Glomerular visceral epithelial cell (primary cell): ENCODE results near the gene GPR37L1.
"Not testable (repeated sequence)": the region's sequence is repeated elsewhere in the genome, so short reads cannot be mapped to it uniquely, and the experiment has no call there.

Source experiments
- DNase-seq: peaks from one replicate; pipeline ENCODE4 v3.0.0-alpha.2; 2016; ENCODE audit errors: extremely low spot score

The GPR37L1 gene

DNA sequence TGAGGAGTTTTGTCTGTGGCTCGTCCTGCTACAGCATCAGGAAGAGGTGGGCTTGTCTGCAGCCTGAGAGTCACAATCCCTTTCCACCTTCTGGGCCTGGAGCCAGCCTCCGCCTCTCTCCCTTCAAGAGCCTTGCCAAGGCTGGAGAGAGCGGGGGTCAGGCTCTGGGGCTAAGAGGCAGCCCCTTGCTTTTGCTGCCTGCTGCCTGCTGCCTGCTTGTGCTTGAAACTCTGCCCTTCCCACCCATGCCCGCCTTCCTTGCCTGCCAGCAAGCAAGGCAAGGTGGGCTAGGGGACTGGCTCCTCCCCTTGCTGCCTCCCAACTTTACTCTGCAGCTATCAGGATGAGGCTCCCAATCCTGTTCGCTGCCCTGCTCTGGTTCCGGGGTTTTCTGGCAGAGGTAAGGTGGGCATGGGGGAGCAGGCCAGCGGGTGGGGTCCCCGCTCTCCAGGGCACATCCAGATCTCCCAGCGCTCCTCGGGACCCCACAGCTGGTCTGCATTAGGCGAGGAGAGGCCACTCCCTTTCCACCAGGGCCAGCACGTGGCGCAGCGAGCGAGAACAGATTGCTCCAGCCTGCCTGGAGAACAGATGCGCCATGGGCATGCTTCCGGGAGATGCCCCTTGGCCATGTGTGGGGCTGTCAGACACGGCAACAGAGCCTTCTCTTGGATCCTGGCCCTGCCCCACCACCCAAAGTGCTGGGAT lies 45.1 kb downstream of the GPR37L1 start:
- DNase-seq, result no peak

DNA sequence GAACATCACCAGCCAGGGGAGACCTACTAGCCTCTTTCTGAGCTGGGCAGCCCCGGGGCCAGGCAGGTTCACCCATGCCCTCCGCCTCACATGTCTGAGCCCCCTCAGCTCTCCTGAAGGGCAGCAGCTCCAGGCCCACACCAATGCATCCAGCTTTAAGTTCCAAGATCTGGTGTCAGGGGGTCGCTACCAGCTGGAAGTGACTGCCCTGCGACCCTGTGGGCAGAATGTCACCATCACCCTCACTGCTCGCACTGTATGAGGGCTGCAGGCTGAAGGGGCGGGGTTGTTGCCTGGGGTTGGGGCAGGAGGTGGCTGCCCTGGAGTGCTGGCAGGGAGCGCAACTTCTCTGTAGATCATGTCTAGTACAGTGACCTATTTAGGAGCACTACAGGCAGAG lies 46.1 kb downstream of the GPR37L1 start:
- DNase-seq, result no peak

DNA sequence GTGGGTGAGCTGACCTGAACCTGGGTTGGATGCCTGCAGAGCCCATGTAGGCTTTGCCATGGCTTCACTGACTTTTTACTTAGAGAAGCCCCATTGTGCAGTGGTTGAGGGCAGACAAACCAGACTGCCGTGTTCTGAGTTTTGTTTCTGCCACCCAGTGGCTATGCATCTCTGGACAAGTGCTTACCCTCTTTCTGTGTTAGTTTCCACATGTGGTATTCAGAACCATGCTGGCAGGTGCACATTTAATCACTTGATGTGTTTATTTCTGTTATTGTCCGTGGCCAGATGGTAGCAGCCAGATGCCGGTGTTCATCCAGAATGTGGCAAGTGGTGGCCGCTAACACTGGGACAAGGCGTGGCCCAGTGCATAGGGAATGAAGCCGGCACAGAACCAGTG lies 48.0 kb downstream of the GPR37L1 start:
- DNase-seq, result no peak

DNA sequence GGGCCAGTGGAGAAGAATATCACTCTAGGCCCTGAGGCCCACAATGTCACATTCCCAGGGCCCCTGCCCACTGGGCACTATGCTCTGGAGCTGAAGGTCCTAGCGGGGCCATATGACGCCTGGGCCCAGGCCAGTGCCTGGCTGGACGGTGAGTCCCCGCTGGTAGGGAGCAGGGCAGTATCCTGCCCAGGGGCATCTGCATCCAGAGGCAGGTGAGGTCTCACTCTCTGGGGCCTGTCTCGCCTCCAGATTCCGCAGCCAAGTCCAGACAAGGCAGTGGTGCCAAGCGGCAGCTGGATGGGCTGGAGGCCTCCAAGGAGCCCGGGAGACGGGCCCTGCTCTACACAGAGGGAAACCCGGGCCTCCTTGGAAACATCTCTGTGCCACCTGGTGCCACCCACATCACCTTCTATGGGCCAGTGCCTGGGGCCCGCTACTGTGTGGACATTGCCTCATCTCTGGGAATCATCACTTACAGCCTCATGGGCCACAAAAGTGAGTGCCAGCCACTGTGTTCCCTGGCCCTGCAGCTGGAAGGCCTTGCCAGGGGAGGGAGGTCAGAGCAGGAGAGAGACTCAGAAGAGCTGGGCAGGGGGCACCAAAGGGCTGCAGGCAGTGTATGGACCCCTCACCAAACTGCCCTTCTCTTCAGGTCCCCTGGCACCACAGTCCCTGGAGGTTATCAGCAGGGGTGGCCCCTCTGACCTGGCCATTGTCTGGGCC lies 48.7 kb downstream of the GPR37L1 start:
- DNase-seq, result no peak

DNA sequence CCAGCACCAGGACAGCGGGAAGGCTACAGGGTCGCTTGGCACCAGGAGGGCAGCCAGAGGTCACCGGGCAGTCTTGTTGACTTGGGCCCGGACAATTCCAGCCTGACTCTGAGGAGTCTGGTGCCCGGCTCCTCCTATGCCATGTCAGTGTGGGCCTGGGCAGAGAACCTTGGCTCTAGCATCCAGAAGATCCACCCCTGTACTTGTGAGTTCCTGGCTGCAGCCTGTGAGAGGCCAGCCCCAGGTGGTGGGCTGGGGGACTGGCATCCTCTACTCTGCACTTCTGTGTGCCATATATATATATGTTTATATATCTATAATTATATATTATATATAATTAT lies 49.3 kb downstream of the GPR37L1 start:
- DNase-seq, result no peak

DNA sequence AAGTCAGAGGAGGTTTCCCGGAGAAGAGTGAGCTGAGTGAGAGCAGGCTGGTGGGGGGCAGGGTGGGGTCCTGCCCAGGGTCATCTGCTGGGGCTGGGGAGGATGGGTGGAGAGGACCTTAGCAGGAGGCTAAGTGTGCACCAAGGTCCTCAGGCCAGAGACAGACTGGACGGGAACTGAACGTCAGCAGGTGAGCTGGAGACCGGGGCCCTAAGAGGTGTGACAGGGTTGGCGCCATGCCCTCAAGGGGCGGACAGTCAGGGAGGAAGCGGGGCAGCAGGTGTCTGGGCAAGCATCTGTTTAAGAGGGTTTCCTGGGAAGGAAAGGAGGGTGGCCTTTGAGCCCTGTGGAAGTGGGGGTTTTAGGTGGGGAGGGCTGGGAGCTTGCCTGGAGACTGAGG lies 51.3 kb downstream of the GPR37L1 start:
- DNase-seq, result no peak

DNA sequence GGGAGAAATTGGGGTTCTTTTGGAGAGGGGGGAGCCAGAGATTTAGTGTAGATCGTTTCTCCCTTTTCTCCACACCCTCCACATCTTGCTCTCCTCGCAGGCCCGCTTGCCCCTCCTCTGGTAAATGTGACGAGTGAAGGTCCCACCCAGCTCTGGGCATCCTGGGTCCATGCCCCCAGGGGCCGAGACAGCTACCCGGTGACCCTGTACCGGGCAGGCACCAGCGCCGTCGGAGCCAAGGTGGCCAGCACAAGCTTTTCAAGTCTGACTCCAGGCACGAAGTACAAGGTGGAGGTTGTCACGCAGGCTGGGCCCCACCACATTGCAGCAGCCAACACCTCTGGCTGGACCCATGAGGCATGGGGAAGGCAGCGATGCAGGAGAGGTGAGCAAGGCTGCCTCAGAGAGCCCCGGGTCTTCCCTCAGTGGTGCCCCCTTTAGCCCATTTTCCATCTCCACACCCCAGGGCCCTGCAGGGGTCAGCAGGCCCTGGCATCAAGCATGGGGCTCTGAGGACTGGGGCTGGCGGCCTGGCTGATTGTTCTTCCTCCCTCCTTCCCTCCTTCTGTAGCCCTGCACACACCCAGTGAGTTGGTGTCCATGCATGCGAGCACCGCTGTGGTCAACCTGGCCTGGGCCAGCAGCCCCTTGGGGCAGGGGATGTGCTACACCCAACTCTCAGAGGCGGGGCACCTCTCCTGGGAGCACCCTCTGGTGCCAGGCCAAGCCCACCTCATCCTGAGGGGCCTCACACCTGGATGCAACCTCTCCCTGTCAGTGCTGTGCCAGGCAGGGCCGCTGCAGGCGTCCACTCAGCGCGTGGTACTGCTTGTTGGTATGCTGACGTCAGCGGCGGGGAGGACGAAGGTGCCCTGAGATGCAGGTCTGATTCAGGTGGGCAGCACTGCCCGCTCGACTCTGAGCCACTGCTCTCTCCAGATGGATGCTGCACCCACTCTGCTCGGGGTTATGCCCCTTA lies 54.5 kb downstream of the GPR37L1 start:
- no peak for DNase-seq

DNA sequence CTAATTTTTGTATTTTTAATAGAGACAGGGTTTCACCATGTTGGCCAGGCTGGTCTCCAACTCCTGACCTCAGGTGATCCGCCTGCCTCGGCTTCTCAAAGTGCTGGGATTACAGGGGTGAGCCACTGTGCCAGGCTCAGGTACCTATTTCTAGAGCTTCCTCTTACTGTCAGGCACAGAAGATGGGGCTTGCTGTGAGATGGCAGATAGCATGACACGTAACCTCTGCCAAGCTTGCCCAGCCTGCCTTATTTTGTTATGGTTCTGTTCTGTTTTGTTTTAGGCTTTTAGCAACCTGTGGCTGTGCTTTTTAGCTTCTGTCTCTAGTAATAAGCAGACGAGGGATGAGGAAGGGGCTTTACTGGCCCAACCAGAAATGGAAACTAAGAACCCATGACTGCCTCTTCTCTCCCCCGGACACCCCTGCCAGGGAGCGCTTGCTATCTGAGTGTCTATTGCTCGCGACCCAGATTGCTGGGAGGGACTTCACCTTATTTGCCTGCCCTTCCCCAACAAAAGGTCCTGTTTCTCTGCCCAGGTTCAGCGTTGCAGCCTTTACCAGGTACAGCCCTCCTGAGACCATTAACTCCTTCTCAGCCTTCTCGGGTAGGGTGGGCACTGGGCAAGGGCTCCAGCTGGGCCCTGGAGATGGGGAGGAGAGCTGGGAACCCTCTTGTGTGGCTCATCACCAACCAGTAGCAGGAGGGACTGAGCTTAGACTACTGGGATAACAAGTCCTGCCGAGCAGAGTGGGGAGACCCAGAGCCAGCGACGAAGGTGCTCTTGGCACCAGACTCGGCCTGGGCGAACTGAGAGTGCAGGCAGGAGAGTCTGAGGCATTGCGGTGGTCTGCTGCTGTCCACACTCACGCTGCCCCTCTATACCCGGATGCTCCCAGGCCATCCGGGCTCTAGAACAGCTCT lies 57.4 kb downstream of the GPR37L1 start:
- no peak for DNase-seq

DNA sequence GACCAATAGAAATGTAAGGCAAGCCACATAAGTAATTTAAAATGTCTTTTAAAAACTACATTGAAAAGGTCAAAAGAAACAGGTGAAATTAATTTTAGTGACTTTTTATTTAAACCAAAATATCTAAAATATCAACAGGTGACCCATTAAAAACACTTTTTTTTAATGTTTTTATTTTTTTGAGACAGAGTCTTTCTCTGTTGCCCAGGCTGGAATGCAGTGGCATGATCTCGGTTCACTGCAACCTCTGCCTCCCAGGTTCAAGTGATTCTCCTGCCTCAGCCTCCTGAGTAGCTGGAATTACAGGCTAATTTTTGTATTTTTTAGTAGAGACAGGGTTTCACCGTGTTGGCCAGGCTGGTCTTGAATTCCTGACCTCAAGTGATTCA lies 58.0 kb downstream of the GPR37L1 start:
- DNase-seq, result not testable (repeated sequence)

DNA sequence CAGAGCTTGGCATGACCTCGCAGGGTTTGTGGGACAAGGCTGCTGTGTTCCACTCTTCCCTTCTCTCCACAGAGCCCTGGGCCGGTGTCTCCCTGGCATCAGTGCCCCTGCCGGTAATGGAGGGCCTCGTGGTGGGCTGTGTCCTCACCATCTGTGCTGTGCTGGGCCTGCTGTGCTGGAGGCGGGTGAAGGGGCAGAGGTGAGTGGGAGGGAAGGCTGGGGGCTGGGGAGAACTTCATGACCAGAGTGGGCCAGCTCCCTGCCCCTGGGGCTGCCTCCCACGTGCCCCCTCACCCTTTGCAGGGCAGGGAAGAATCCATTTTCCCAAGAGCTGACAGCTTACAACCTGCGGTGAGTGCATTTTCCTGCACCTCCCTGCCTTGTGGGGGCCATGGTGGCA lies 58.9 kb downstream of the GPR37L1 start:
- no peak for DNase-seq

DNA sequence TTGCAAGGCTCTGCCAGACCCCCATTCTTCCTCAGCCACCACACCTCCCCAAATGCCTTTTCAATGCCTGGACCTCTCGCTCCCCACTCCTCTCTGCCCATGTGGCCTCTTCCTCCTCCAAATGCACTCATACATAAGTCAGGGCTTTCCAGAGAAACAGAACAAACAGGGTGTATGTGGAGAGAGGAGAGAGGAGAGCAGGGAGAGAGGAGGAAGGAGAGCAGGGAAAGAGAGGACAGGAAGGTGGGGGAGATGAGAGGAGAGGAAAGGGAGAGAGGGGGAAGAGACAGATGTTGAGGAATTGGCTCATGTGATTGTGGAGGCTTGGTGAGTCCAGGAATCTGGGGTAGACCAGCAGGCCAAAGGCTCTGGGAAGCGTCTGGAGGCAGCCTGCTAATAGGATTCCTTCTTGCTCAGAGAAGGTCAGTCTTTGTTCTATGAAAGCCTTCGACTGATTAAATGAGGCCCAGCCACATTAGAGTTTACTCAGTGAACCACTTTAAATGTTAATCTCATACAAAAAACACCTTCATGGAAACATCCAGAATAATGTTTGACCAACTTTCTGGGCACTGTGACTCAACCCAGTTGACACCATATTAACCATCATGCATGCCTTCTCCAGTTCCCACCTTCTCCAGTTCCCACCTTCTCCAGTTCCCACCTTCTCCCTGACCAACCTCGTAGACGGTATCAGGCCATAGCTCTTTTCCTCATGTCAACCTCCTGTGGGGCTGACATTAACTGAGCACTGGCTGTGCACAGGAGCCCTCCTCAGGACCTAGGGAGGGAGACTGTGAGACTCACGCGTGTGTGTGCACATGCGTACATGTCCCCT lies 59.5 kb downstream of the GPR37L1 start:
- DNase-seq, result no peak
